IMR-90 (cell line): ENCODE results near the gene USP12. TPM values are rescaled to one million over a fixed set of nuclear protein-coding genes. Genes with fewer than 3 reads are reported as not detected.
A peak's percentile ranks its signal among the peaks of the same experiment; 100 is the strongest.

Experiments used
- ATAC-seq: fragments of 200-7000 bp; cut with Tn5 transposase; 2 replicates; pipeline ENCODE4 v1.9.1; 2020; ENCODE audit warnings: low read depth, mild to moderate bottlenecking, moderate library complexity
- BruUV-seq: library from RNA; stranded (reverse); fragments of 400-500 nt; replicated peaks from 2 replicates; lab custom pipeline; 2021; lab: Mats Ljungman, UMichigan
- CTCF ChIA-PET: fragments of 300-600 bp; formaldehyde crosslinking; extraction: SDS; loops from one replicate; lab custom pipeline; 2021; ENCODE audit warnings: antibody characterized with exemption; lab: Yijun Ruan, JAX
- POLR2A ChIA-PET: fragments of 300-600 bp; sonication (Branson Sonifier 250); formaldehyde crosslinking; loops from one replicate; lab custom pipeline; 2022; ENCODE audit warnings: antibody characterized with exemption; ENCODE audit not compliant: unreplicated experiment; lab: Charles Lee
- DNase-seq: peaks from one replicate; pipeline ENCODE4 v3.0.0; 2013
- H2AFZ ChIP-seq: replicated peaks from 2 replicates; pipeline ENCODE3; 2013; ENCODE audit warnings: low read length, mild to moderate bottlenecking; ENCODE audit not compliant: poor library complexity
- H2AK5ac ChIP-seq: 2 replicates; pipeline ENCODE4 v1.6.1; 2013; ENCODE audit warnings: low read depth, low read length, inconsistent platforms
- H2AK9ac ChIP-seq: replicated peaks from 2 replicates; pipeline ENCODE3; 2013; ENCODE audit warnings: mild to moderate bottlenecking, low read depth, low read length, moderate library complexity; ENCODE audit not compliant: poor library complexity
- H2BK120ac ChIP-seq: 2 replicates; pipeline ENCODE4 v1.6.1; 2013; ENCODE audit warnings: low read depth, low read length, inconsistent platforms
- H2BK15ac ChIP-seq: 3 replicates; pipeline ENCODE4 v1.6.1; 2013; ENCODE audit warnings: low read depth, low read length, inconsistent platforms
- H2BK20ac ChIP-seq: 2 replicates; pipeline ENCODE4 v1.6.1; 2013; ENCODE audit warnings: low read depth, mild to moderate bottlenecking, inconsistent platforms, low read length, moderate library complexity
- H2BK5ac ChIP-seq: 2 replicates; pipeline ENCODE4 v1.6.1; 2013; ENCODE audit warnings: mild to moderate bottlenecking, low read depth, low read length, inconsistent platforms; ENCODE audit not compliant: poor library complexity, severe bottlenecking
- H3K14ac ChIP-seq: replicated peaks from 2 replicates; pipeline ENCODE4 v1.6.1; 2013; ENCODE audit warnings: low read depth, low read length, inconsistent platforms
- H3K18ac ChIP-seq: 2 replicates; pipeline ENCODE4 v1.6.1; 2013; ENCODE audit warnings: low read depth, low read length, control low read depth
- H3K23ac ChIP-seq: 2 replicates; pipeline ENCODE4 v1.6.1; 2013; ENCODE audit warnings: low read depth, low read length, inconsistent platforms
- H3K27ac ChIP-seq: 2 replicates; pipeline ENCODE4 v1.5.1; 2013; ENCODE audit warnings: mild to moderate bottlenecking, control low read depth, low read length; ENCODE audit not compliant: insufficient read depth
- H3K27me3 ChIP-seq: 2 replicates; pipeline ENCODE4 v1.6.1; 2013; ENCODE audit warnings: low read length; ENCODE audit not compliant: control insufficient read depth, insufficient read depth
- H3K36me3 ChIP-seq: 2 replicates; pipeline ENCODE4 v1.6.1; 2013; ENCODE audit warnings: low read length, mixed read lengths; ENCODE audit not compliant: control insufficient read depth, insufficient read depth
- H3K4ac ChIP-seq: 2 replicates; pipeline ENCODE4 v1.6.1; 2013; ENCODE audit warnings: low read depth, low read length, inconsistent platforms
- H3K4me1 ChIP-seq: 2 replicates; pipeline ENCODE4 v1.6.1; 2013; ENCODE audit warnings: low read length, mixed read lengths; ENCODE audit not compliant: control insufficient read depth, insufficient read depth
- H3K4me2 ChIP-seq: 2 replicates; pipeline ENCODE4 v1.6.1; 2013; ENCODE audit warnings: low read depth, mild to moderate bottlenecking, control low read depth, low read length, moderate library complexity
- H3K4me3 ChIP-seq: 2 replicates; pipeline ENCODE4 v1.5.1; 2013; ENCODE audit warnings: low read depth, mild to moderate bottlenecking, control low read depth, low read length, moderate library complexity; ENCODE audit not compliant: insufficient read depth
- H3K56ac ChIP-seq: 2 replicates; pipeline ENCODE4 v1.6.1; 2013; ENCODE audit warnings: low read length, inconsistent platforms; ENCODE audit not compliant: insufficient read depth; ENCODE audit errors: extremely low read depth
- H3K79me1 ChIP-seq, 2 experiments: 2 replicates each; pipeline ENCODE4 v1.6.1; 2013; ENCODE audit warnings: low read length in 2 of 2, inconsistent platforms in 1 of 2, low read depth in 1 of 2
- H3K9ac ChIP-seq: 2 replicates; pipeline ENCODE4 v1.6.1; 2013; ENCODE audit warnings: low read depth, low read length, control low read depth
- H3K9me1 ChIP-seq: 2 replicates; pipeline ENCODE4 v1.6.1; 2013; ENCODE audit warnings: low read length, inconsistent platforms; ENCODE audit not compliant: insufficient read depth
- H3K9me3 ChIP-seq: 2 replicates; pipeline ENCODE4 v1.6.1; 2013; ENCODE audit warnings: low read length; ENCODE audit not compliant: control insufficient read depth, insufficient read depth
- H4K20me1 ChIP-seq: 2 replicates; pipeline ENCODE4 v1.6.1; 2013; ENCODE audit warnings: low read length, inconsistent platforms; ENCODE audit not compliant: insufficient read depth
- H4K5ac ChIP-seq: 2 replicates; pipeline ENCODE4 v1.6.1; 2013; ENCODE audit warnings: mild to moderate bottlenecking, low read depth, low read length, control low read depth
- H4K8ac ChIP-seq, 2 experiments: 2 replicates each; pipeline ENCODE4 v1.6.1; 2013; ENCODE audit warnings: low read depth in 2 of 2, low read length in 2 of 2, control low read depth in 1 of 2, inconsistent platforms in 1 of 2
- H4K91ac ChIP-seq: 2 replicates; pipeline ENCODE4 v1.6.1; 2013; ENCODE audit warnings: low read depth, low read length, inconsistent platforms; ENCODE audit not compliant: insufficient read depth
- CHD1 ChIP-seq: IDR thresholded peaks from 2 replicates; pipeline ENCODE4 v1.6.1; 2012; ENCODE audit warnings: low read depth, low read length, improper control_type of control experiment
- CTCF ChIP-seq: conservative IDR thresholded peaks from 2 replicates; pipeline ENCODE4 v1.5.1; 2012; ENCODE audit warnings: mild to moderate bottlenecking, low read depth, low read length, improper control_type of control experiment
- POLR2A ChIP-seq: IDR thresholded peaks from 2 replicates; pipeline ENCODE4 v1.6.1; 2012; ENCODE audit warnings: mild to moderate bottlenecking, low read depth, low read length
- USF2 ChIP-seq: fragments of 150-350 bp; IDR thresholded peaks from 2 replicates; pipeline ENCODE4 v1.6.1; 2017; ENCODE audit warnings: mild to moderate bottlenecking, antibody characterized with exemption, low read length, low read depth
- WGBS, 2 experiments: methylation state at CpG; one replicate each; pipeline versions ENCODE4 v1.1.5 to v1.1.7; 2013; ENCODE audit warnings: missing lambda C conversion rate in 2 of 2; ENCODE audit not compliant: insufficient read length in 1 of 2; ENCODE audit errors: extremely low coverage in 2 of 2; 5-methylcytosine and 5-hydroxymethylcytosine counted together
- dilution Hi-C: fragments of 300-500 bp; cut with HindIII; formaldehyde crosslinking; loops from one replicate; pipeline ENCODE4 v1.14.3; 2018; ENCODE audit warnings: low sequenced_read_pairs; ENCODE audit not compliant: unreplicated experiment
- in situ Hi-C: fragments of 300-500 bp; cut with MboI; formaldehyde crosslinking; loops from 3 replicates; pipeline ENCODE4 v1.14.3; 2019; ENCODE audit warnings: low sequenced_read_pairs, inconsistent platforms, mixed read lengths
- intact Hi-C: fragments of 100-400 bp; cut with micrococcal nuclease; formaldehyde crosslinking; loops from 2 replicates; pipeline ENCODE4 v1.10.0; 2022
- polyA plus RNA-seq, 3 experiments: library from polyadenylated mRNA; depleted of rRNA; stranded (reverse); fragments of >200 nt; gene quantifications; 2 replicates each; pipeline ENCODE4 v1.2.3, GENCODE V29; 2012; ENCODE audit warnings: low replicate concordance in 1 of 3
- total RNA-seq: library from RNA; depleted of rRNA; stranded (reverse); fragments of >200 nt; gene quantifications from 2 replicates; pipeline ENCODE4 v1.2.3, GENCODE V29; 2012

The USP12 gene
- total and polyA plus RNA-seq, 2 of the 4 experiments (the other 2 are of a cell fraction), result 11.8 to 16.5 TPM

DNA sequence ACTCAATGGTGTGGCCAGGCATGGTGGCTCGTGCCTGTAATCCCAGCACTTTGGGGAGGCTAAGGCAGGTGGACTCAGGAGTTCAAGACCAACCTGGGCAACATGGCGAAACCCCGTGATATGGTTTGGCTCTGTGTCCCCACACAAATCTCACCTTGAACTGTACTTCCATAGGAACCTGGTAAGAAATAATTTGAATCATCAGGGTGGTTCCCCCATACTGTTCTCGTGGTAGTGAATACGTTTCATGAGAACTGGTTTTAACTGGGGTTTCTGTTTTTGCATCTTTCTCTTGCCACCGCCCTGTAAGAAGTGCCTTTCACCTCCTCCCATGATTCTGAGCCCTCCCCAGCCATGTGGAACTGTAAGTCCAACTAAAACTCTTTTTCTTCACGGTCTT is 49.6 kb downstream of the USP12 start:
- H2BK120ac ChIP-seq, result no peak overlapping the region
- H4K20me1 ChIP-seq, result peaks cover 51% of the 10 kb centered on the region
- WGBS, 2 experiments, result 100% methylated on average over 1 of the region's 7 CpGs; no CpG with 5 or more reads in 1 of the 2 experiments
- no peak overlapping the region for H3K4me3 ChIP-seq
- no peak overlapping the region for H3K56ac ChIP-seq
- in situ Hi-C loops, result no loop called here
- no peak overlapping the region for H3K4me2 ChIP-seq
- peaks cover 14% of the 10 kb centered on the region for H3K4me1 ChIP-seq
- H2BK5ac ChIP-seq, result no peak overlapping the region
- no peaks in the 10 kb centered on the region for H3K36me3 ChIP-seq
- TF ChIP-seq CTCF, result no peak
- TF ChIP-seq POLR2A, result no peak
- no peak for TF ChIP-seq USF2
- TF ChIP-seq CHD1, result no peak
- no peak overlapping the region for H4K5ac ChIP-seq
- peak overlapping the region; percentile 28; the same call in 1 of the 2 replicates for H2AK5ac ChIP-seq
- H3K4ac ChIP-seq, result 0 out of 2 replicates have a peak overlapping the region, but pooled peaks have one; percentile 26
- no peak overlapping the region for H3K27ac ChIP-seq
- H2BK20ac ChIP-seq, result no peak overlapping the region
- no peak overlapping the region for H3K14ac ChIP-seq
- no peak for ATAC-seq
- H2AK9ac ChIP-seq, result no peak overlapping the region
- H3K27me3 ChIP-seq, result no peaks in the 10 kb centered on the region
- H3K9me3 ChIP-seq, result no peaks in the 10 kb centered on the region
- H2BK15ac ChIP-seq, result no peak overlapping the region
- no peak overlapping the region for H4K91ac ChIP-seq
- ChIA-PET POLR2A (no interaction called here), CTCF (no interaction called here)
- H3K79me1 ChIP-seq, result peaks cover 47 to 73% of the 10 kb centered on the region in 2 experiments
- dilution Hi-C loops, result no loop called here
- H3K18ac ChIP-seq, result no peak overlapping the region
- H3K23ac ChIP-seq, result no peak overlapping the region
- no peak overlapping the region for H4K8ac ChIP-seq
- no peak overlapping the region for H3K9ac ChIP-seq
- no TSS peak for BruUV-seq
- H2AFZ ChIP-seq, result no peak overlapping the region
- H3K9me1 ChIP-seq, result peaks cover 20% of the 10 kb centered on the region
- no peak for DNase-seq
- intact Hi-C loops, result loop anchor here (5.0 kb wide), 1 partner anchor 235 kb away; no protein-coding TSS in a partner anchor
